ENCODE data around the gene MAP2K2.

MAP2K2 gene

DNA sequence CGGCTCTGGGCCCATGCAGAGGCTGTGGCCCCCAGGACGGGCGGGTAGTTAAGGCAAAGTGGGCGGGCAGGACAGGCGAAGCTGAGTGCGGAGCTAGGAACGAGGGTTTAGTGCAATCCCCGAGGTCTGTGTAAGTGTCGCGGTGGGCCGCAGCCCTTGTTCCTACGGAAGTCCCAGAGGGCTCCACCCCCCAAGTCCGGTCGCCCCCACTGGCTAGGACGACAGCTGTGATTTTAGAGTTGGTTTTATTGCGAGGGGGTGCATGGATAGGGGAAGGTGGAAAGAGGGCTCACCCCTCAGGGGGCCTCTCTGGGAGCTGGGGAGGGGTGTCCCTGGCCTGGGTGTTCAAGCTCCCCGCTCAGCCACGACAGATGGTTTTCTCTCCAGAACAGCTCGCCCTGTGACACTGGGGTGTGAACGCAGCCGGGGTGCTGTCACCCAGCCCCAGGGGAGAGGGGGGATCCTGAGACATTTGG, 78.9 kb downstream of the MAP2K2 start:
- H3K27me3 ChIP-seq: no peaks in the 10 kb centered on the region
- no peak overlapping the region for H3K9ac ChIP-seq
- no peak overlapping the region for H3K4me3 ChIP-seq
- peaks cover 83 to 98% (median 93%) of the 10 kb centered on the region in 11 experiments for H4K20me1 ChIP-seq
- no peaks in the 10 kb centered on the region; a peak in 1 of 20 replicates for H3K4me1 ChIP-seq
- H3K27ac ChIP-seq: no peak overlapping the region
- TF ChIP-seq Cebpa-rat (IDR thresholded peaks at IDR 0.05): no peak
- no peak overlapping the region for H3K4me2 ChIP-seq
- H3K36me3 ChIP-seq: peaks cover 47 to 77% (median 70%) of the 10 kb centered on the region in 11 experiments
- no peaks in the 10 kb centered on the region for H3K9me3 ChIP-seq (replicated peaks in 1 of 11)

GRCh38 chr19:4043966-4044715, 79.8 kb downstream of the MAP2K2 start:
- Histone ChIP-seq H3K4me1 (no peaks in the 10 kb centered on the region; a peak in 1 of 20 replicates), H4K20me1 (peaks cover 83 to 98% (median 93%) of the 10 kb centered on the region in 11 experiments), H3K4me2 (no peak overlapping the region), H3K9me3 (replicated peaks in 1 of 11) (no peaks in the 10 kb centered on the region), H3K36me3 (peaks cover 39 to 68% (median 62%) of the 10 kb centered on the region in 11 experiments), H3K27me3 (no peaks in the 10 kb centered on the region), H3K9ac (no peak overlapping the region), H3K27ac (no peak overlapping the region), H3K4me3 (no peak overlapping the region)
- TF ChIP-seq Cebpa-rat (IDR thresholded peaks at IDR 0.05): no peak

DNA sequence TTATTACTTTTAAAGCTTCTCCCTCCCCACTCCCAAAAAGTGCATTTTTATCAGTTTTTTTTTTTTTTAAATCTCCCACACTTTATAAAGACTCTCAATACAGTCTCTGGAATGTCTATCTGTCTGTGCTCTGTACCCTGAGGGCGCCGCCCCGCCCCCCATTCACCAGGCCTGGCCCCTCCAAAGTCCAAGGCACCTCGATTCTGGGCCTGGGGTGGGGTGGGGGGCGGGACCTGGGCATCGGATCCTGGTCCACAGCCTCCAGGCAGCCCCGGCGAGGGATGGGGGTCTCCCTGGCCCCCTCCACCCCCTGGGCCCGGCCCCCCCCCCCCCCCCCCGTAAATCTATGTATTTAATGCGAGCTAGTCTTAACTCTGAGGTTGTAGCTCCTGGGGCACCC, 80.5 kb downstream of the MAP2K2 start:
- Histone ChIP-seq H4K20me1 (peaks cover 83 to 98% (median 93%) of the 10 kb centered on the region in 11 experiments), H3K4me2 (no peak overlapping the region), H3K9me3 (replicated peaks in 1 of 11) (no peaks in the 10 kb centered on the region), H3K4me1 (no peaks in the 10 kb centered on the region; a peak in 1 of 20 replicates), H3K27ac (no peak overlapping the region), H3K9ac (no peak overlapping the region), H3K36me3 (peaks cover 38 to 70% (median 60%) of the 10 kb centered on the region in 11 experiments), H3K4me3 (no peak overlapping the region), H3K27me3 (no peaks in the 10 kb centered on the region)
- no peak for TF ChIP-seq Cebpa-rat (IDR thresholded peaks at IDR 0.05)

- Histone ChIP-seq H3K36me3 (peaks cover 37 to 67% (median 55%) of the 10 kb centered on the region in 11 experiments), H3K4me1 (no peaks in the 10 kb centered on the region; a peak in 1 of 20 replicates), H4K20me1 (peaks cover 76 to 96% (median 87%) of the 10 kb centered on the region in 11 experiments), H3K9me3 (replicated peaks in 1 of 11) (no peaks in the 10 kb centered on the region), H3K27ac (peak overlapping the region in 4 of 11 experiments; percentile 2 to 22 (median 10); a peak in 3 of 22 replicates), H3K9ac (peak overlapping the region in 1 of 11 experiments; percentile 5; a peak in 2 of 22 replicates), H3K27me3 (no peaks in the 10 kb centered on the region), H3K4me3 (no peak overlapping the region), H3K4me2 (no peak overlapping the region)
- no peak for TF ChIP-seq Cebpa-rat (IDR thresholded peaks at IDR 0.05)
Observed at GRCh38 chr19:4042731-4043082, 81.2 kb downstream of the MAP2K2 start.

DNA sequence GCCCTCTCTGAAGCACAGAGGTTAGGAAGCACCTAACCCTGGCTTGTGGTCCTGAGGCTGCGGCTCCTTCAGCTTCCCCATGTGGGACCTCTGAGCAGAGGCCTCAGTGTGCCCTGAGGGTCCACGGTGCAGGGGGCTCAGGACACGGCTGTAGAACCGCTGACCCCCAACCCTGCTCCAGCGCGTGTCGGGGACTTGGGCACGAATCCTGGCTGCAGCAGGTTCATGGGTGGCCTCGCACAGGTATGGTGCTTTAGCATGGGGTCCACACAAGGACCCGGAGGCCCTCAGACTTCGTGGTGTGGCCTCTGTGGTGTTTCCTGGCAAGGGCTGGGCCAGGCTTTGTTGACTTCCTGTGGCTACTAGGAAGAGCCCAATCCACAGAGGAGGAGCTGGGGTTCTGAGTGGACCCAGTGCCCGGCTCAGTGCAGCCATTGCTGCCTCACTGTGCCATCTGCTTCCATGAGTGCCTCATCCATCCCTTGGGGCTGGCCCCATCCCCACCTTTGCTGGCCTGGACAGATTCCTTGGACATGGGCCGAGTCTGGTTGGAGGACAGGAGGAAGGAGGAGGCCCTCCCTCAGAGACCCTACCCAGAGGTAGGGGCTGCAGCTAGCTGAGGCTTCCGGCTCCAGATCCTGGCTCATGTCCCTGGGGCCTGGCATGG, 81.7 kb downstream of the MAP2K2 start:
- peak overlapping the region in 1 of 11 experiments; percentile 5; a peak in 1 of 22 replicates for H3K9ac ChIP-seq
- H3K4me2 ChIP-seq: no peak overlapping the region
- TF ChIP-seq Cebpa-rat (IDR thresholded peaks at IDR 0.05): no peak
- no peaks in the 10 kb centered on the region; a peak in 1 of 20 replicates for H3K4me1 ChIP-seq
- no peaks in the 10 kb centered on the region for H3K9me3 ChIP-seq (replicated peaks in 1 of 11)
- no peaks in the 10 kb centered on the region for H3K27me3 ChIP-seq
- peak overlapping the region in 4 of 11 experiments; percentile 2 to 22 (median 10); a peak in 3 of 22 replicates for H3K27ac ChIP-seq
- H4K20me1 ChIP-seq: peaks cover 72 to 96% (median 87%) of the 10 kb centered on the region in 11 experiments
- no peak overlapping the region for H3K4me3 ChIP-seq
- peaks cover 42 to 69% (median 56%) of the 10 kb centered on the region in 11 experiments for H3K36me3 ChIP-seq
